NCI-H187 treated with DMSO at 0.1 percent for 48 hours (cell line): ENCODE data around the gene ZNRD2.

ENCODE experiments used
- DNase-seq: peaks from one replicate; lab custom pipeline; 2025; lab: John Stamatoyannopoulos, UW

The ZNRD2 gene

DNA sequence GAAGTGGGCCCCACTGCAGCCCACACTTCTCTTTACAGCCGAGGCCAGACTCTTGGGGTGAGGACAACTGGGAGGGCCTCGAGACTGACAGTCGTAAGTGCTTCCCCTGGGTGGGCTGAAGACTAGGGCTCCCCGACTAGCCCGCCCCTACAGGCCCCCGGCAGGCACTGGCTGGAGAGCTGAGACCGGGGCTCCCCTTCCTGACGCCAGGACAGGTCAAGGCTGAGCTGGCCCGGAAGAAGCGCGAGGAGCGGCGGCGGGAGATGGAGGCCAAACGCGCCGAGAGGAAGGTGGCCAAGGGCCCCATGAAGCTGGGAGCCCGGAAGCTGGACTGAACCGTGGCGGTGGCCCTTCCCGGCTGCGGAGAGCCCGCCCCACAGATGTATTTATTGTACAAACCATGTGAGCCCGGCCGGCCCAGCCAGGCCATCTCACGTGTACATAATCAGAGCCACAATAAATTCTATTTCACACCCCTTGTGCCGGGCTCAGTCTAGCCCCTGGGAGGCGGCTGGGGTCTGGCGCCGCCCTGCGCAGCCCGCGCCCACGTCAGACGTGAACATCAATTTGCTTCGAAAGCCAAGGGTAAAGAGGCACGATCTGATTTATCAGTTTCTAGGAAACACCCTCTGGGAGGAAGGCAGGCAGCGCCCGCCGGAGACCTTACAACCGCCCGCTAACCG is 31.9 kb upstream of the ZNRD2 start:
- no peak for DNase-seq

GRCh38 chr11:65538915-65539743 is 31.1 kb upstream of the ZNRD2 start:
- DNase-seq = no peak

- DNase-seq = no peak
Measured at GRCh38 chr11:65539744-65540289, 30.5 kb upstream of the ZNRD2 start.

- DNase-seq = no peak
Measured at GRCh38 chr11:65540290-65541092, 29.8 kb upstream of the ZNRD2 start.

- DNase-seq = no peak
Measured at GRCh38 chr11:65541093-65541982, 28.9 kb upstream of the ZNRD2 start.

GRCh38 chr11:65542738-65543390 is 27.4 kb upstream of the ZNRD2 start:
- DNase-seq = no peak

DNA sequence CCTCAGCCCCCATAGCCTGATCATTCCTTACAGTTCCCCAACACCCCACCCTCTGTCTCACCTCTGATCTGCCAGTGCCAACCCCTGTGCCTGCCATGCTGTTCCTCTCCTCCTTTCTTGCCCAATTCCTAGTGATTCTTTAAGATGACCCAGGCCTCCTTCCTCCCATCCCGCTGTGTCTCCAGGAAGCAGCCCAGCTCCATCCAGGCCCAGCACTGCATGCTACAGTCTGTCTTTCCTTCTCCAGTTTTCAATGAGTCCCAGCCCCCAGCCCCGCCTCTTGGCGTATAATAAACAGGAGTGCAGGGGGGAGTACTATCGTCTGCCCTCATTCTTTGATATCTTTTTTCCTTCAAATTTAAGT is 24.4 kb upstream of the ZNRD2 start:
- no peak for DNase-seq

GRCh38 chr11:65546217-65546958 is 23.9 kb upstream of the ZNRD2 start:
- DNase-seq = peak; percentile 40

DNA sequence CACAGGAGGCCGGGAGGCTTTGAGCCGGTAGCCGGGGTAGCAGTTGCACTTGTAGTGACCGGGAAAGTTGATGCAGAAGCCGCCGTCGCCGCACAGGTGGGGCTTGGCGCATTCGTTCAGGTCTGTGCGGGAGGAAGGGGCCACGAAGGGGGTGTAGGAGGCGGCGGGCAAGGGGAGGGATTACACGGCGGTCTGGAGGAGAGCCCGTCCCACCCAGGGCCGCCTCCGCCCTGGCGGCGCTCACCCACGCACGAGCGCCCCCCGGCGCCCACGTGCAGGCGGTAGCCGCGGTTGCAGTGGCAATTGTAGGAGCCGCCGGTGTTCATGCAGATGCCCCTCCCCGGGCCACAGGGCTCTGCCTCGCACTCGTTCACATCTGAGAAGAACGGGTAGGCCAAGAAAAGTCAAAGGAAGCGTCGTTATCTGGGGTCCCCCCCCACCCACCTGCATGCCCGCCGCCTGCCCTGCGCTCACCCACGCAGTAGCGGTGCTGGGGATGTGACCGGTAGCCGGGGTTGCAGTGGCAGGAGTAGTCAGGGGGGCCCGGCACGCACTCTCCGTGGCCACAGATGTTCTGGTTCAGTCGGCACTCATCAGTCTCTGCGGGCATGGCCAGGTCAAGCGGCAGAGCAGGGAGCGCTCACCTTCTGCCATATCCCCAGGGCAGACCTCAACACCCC is 22.7 kb upstream of the ZNRD2 start:
- DNase-seq = no peak

DNA sequence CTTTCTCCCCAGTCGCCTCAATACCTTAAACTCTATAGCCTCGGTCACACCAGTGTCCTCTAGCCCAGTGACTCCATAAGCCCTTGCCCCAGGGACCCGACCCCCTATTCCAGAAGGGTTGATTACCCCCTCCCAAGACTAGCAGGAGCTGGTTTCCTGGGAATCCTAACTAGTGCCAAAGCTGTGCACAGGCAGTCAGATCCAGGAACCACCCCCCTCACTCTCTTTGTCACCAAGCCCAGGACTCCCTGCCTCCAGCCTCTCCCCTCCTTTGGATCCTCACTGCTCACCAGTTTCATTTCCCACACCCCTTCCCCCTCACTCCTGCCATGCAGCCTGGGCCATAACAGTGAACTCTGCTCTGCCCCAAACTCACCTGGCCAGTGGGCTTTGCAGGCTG is 21.9 kb upstream of the ZNRD2 start:
- DNase-seq = no peak

DNA sequence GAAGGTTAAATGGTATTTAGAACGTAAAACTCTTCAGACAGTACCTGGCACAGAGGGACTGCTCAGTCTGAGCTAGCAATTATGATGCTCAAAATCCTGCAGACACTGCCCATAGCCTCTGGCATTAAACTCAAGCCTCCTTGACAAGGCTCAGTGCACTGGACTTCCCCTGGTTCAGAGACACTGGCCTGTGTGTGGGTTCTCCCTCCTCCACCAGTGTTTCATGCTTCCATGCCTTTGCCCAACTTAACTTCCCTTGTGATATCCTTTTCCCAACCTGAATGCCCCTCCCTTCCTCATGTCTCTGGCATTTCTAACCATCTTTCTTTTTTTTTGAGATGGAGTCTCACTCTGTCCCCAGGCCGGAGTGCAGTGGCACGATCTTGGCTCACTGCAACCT is 21.2 kb upstream of the ZNRD2 start:
- DNase-seq = no peak

GRCh38 chr11:65551572-65552387 is 18.5 kb upstream of the ZNRD2 start:
- DNase-seq = peak; percentile 33

- DNase-seq = no peak
Measured at GRCh38 chr11:65552388-65552951, 17.8 kb upstream of the ZNRD2 start.

- peak; percentile 27 for DNase-seq
Measured at GRCh38 chr11:65553301-65554001, 16.8 kb upstream of the ZNRD2 start.

GRCh38 chr11:65554057-65554818 is 16.0 kb upstream of the ZNRD2 start:
- no peak for DNase-seq

DNA sequence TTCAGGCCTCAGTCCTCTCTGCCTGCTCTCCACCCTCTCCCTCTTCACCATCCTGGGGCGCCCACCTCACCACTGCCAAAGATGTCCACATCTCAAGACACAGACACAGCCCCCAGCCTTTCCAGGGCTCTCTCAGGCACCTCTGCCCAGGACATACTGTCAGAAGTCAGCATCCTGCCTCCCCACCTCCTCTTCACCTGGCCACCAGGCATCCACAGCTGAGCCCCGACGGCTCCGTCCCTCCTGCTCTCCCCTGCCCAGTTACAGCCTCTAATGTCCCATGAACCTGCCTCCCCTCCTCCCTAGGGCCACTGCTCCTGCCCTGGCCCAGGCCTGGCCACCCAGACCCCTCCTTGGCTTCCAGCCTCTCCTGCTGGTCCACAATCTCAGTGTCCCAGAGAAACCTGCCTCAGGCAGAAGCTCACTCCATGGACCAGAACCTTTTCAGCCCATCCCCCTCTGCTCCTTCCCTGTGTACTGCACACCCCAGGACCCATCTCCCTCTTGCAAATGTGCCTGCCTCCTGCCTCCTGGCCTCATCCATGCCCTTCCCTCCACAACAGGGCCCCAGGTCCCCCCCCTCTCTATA is 15.3 kb upstream of the ZNRD2 start:
- no peak for DNase-seq
